GM12874 (cell line): ENCODE results near the gene ANKS1A.

Source experiments
- TF ChIP-seq, protein P1 (sequence below): IDR thresholded peaks from 2 replicates; pipeline ENCODE4 v1.5.1; 2011; ENCODE audit warnings: low read depth, mild to moderate bottlenecking, control low read depth, low read length, moderate library complexity; ENCODE audit not compliant: insufficient read depth

Gene ANKS1A

DNA sequence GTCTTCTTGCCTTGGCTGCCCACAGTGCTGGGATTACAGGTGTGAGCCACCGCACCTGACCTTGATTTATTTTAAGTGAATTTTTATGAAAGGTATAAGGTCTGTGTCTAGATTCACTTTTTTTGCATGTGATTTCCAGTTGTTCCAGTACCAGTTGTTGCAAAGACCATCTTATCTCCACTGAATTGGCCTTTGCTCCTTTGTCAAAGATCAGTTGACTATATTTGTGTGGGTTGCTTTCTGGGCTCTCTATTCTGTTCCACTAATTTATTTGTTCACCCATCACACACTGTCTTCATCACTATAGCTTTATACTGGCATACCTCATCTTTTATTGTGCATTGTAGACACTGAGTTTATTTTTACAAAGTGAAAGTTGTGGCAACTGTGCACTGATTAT is 56.3 kb downstream of the ANKS1A start:
- TF ChIP-seq, protein P1, sequence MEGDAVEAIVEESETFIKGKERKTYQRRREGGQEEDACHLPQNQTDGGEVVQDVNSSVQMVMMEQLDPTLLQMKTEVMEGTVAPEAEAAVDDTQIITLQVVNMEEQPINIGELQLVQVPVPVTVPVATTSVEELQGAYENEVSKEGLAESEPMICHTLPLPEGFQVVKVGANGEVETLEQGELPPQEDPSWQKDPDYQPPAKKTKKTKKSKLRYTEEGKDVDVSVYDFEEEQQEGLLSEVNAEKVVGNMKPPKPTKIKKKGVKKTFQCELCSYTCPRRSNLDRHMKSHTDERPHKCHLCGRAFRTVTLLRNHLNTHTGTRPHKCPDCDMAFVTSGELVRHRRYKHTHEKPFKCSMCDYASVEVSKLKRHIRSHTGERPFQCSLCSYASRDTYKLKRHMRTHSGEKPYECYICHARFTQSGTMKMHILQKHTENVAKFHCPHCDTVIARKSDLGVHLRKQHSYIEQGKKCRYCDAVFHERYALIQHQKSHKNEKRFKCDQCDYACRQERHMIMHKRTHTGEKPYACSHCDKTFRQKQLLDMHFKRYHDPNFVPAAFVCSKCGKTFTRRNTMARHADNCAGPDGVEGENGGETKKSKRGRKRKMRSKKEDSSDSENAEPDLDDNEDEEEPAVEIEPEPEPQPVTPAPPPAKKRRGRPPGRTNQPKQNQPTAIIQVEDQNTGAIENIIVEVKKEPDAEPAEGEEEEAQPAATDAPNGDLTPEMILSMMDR = no peak

DNA sequence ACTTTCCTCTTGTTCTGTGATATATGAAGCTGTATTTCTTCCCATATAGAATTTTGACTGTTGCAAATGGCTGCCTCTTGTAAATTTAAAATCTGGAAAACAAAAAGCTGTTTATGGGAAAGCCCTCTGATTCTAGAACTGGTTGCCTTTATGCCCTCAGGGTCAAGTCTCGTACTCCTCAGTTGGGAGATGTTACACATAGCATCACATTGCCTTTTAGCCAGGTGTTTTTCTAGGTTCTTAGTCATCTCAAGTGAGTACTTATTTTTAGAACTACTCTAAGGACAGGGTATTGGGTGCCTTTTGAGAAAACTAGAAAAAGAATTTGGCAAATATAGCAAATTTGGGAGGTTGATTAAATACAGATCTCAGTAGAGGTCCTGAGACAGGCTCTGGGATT is 58.5 kb downstream of the ANKS1A start:
- TF ChIP-seq, protein P1 = no peak

DNA sequence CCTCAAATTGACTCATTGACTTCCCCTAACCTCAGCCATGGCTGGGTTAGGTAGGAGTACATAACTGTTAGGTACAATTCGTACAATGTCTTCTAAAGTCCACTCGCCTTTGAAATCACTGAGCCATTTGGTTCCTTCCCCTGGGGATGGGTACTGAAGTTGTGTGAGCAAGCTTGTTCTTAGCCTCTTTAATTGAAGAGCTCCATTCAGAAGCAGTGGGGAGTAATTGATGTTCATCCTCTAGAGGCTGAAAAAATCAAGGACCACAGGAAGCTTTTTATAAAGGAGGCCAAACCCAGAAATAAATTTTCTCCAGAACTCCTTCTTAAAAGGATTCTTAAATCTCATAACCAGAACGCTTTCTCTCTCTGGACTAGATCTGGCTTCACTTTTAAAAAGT is 60.6 kb downstream of the ANKS1A start:
- TF ChIP-seq, protein P1 = no peak

DNA sequence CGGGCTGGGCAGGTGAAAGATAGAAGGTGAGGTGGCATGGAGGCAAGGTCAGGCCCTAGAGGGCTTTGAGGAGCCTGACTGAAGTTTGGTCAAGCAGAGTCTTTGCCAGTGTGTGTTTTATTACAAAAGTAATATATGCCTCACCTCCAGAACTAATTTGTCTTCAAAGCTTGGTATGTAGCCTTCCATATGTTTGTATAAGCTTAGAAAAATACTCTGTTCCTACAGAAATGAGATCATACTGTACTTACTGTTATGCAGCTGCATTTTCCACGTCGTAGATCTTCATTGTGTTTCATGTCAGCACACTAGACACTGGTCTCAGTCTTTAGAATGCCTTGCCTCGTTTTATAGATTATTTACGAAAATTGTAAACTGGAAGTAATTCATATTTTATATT is 61.8 kb downstream of the ANKS1A start:
- TF ChIP-seq, protein P1 = no peak

DNA sequence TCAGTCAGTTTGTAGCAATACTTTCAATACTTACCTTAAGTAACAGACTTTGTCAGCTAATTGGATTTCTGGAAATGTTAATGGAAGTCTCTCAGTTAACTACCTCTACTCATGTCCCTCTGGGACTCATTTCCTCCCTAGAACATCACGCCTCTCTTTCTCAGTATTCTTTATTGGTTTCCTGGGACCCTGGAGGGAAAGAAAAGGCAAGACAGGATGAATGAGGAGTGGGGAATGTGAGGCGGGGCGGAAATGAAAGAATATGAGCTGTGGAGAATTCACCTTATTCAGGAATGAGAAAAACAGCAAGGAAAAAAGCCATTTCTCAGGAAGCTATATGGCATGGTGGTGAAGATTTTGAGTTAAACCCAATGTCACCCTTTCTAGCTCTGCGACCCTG is 62.7 kb downstream of the ANKS1A start:
- TF ChIP-seq, protein P1 = no peak

DNA sequence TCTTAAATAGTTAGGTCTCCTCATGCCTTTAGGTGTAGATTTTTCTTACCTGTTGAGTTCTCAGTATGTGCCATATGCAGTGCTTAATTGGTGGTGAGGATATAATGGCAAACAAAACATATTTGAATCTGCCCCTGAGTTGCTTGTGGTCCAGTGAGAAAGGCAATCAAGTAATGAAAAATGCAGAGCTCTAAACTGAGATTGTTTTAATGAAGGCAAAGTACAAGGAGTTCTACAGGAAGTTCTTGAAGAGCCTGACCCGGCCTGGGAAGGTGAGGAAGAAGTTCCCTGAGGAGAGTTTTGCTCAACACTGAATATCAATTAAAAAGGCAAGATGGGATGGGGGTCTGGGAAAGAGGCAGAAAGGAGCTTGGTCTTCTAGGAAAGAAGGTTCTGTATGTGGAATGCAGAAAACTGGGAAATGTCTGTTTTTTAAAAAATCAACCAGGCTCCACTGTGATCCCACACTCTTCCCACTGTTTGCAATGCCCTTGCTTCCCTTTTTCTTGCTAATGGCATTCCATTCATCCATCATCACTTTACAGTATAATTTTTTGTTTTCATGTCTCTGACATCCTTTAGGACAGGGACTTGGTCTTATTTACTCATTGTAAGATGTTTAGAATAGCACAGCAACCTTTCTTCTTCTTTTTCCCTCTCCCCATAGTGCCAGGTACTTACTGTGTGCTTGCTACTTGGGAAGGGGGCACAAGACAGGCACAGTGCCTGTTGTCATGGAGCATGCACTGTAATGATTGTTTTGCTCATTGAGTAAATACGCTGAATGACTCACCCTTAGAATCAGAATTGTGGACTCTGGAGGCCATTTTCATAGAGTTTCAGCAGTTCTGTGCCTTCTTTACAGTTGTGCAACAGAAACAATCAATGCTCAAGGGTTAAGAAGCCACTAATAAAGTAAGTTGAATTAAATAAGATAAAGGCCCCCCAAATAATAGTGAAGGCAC is 64.3 kb downstream of the ANKS1A start:
- TF ChIP-seq, protein P1 = no peak

DNA sequence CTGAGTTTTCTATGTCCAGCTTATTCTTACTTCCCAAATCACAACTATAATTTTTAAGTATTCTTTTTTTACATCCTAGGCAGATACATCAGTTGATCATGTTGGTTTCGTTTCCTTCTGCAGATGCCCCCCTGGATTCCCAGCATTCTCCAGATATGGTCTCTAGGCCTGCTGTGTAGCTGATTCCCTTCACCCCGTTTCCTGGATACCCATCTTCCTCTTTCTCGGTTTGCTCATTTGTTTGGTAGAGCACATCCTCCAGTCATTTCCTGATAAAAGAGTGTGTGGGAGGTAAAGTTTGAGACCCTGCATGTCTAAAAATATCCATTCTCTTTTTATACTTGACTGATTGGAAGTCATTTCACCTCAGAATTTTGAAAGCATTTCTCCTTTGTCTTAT is 66.4 kb downstream of the ANKS1A start:
- TF ChIP-seq, protein P1 = no peak
